ENCODE measurements around the gene ZFYVE9.

DNA sequence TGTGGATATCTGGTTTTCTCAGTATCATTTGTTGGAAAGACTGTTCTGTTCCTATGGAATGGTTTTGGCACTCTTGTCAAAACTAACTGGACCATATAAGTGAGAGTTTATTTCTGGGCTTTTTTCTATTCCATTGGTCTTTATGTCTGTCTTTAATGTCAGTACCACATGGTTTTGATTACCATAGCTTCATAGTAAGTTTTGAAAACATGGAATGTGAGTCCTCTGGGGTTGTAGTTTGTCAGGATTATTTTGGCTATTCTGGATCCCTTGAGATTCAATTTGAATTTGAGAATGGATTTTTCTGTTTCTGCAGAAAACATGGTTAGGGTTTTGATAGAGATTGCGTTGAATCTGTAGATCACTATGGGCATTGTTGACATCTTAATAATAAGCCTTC lies 107.9 kb downstream of the ZFYVE9 start:
- TF ChIP-seq, protein P1, sequence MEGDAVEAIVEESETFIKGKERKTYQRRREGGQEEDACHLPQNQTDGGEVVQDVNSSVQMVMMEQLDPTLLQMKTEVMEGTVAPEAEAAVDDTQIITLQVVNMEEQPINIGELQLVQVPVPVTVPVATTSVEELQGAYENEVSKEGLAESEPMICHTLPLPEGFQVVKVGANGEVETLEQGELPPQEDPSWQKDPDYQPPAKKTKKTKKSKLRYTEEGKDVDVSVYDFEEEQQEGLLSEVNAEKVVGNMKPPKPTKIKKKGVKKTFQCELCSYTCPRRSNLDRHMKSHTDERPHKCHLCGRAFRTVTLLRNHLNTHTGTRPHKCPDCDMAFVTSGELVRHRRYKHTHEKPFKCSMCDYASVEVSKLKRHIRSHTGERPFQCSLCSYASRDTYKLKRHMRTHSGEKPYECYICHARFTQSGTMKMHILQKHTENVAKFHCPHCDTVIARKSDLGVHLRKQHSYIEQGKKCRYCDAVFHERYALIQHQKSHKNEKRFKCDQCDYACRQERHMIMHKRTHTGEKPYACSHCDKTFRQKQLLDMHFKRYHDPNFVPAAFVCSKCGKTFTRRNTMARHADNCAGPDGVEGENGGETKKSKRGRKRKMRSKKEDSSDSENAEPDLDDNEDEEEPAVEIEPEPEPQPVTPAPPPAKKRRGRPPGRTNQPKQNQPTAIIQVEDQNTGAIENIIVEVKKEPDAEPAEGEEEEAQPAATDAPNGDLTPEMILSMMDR (conservative IDR thresholded peaks at IDR 0.05 in 1 of 2, IDR thresholded peaks at IDR 0.05 in 1 of 2; ENCODE audit: low read depth in 1 of 2, low read length in 2 of 2): no peak
- no peak for TF ChIP-seq EZH2 (IDR thresholded peaks at IDR 0.05; ENCODE audit: low read length, missing control alignments)
